Fibroblast of lung (primary cell): Measurements from ENCODE around the gene SLC22A23.

Experiments used
- CTCF ChIP-seq, 2 donors: IDR thresholded peaks in 1 of 2; conservative IDR thresholded peaks in 1 of 2; 1 replicate in 1 of 2; 2 replicates in 1 of 2; pipeline ENCODE4 v1.5.1; 2011 to 2012; ENCODE audit warnings: low read length in 2 of 2, control low read depth in 1 of 2, inconsistent platforms in 1 of 2, low read depth in 1 of 2, mild to moderate bottlenecking in 1 of 2
- EZH2 ChIP-seq: IDR thresholded peaks from 2 replicates; pipeline ENCODE4 v1.5.1; 2012; ENCODE audit warnings: low read length, control low read depth, mild to moderate bottlenecking; ENCODE audit errors: missing control alignments

DNA sequence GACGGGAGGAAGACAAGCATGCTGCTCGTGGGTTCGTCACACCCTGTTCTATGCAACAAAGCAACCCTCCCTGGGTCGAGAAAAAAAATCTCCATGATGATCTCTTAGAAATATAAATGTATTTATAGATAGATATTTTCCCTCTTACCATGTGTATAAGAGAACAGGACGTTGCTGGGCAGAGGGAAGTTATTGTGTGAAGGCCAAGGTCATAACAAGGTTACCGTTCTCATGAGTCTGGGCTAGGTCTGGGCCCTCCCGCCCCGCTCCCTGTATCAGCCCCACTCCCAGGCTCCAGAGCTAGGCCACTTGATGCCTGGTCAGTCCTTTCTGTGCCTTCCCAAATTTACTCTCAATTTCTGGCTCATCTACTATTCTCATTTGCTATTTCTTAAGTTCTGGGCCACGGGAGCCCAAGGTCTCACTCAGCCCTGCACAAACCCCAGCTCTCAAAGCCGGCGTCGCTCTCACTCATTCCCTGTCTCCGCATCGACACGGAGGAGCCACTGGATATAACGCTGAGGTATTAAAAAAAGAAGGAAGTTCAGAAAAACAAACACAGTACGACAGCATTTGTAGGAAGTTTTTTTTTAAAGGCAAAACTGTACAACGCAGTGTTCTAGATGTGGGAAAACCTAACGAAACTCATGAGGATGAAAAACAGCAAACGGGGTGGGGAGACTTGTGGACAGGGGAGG lies 101.3 kb downstream of the SLC22A23 start:
- TF ChIP-seq CTCF (conservative IDR thresholded peaks at IDR 0.05 in 1 of 2, IDR thresholded peaks at IDR 0.05 in 1 of 2; ENCODE audit: low read depth in 1 of 2, low read length in 2 of 2) (no peak), EZH2 (no peak)
